GM12878 (cell line): ENCODE results near the gene MARCHF9.

Experiments
- BACH1 ChIP-seq: fragments of 450-650 bp; IDR thresholded peaks from 2 replicates; pipeline ENCODE4 v1.6.1; 2017; ENCODE audit warnings: mild to moderate bottlenecking, borderline replicate concordance
- CHD4 ChIP-seq: fragments of 200-600 bp; sonication (generic); IDR thresholded peaks from 2 replicates; pipeline ENCODE4 v1.6.1; 2016; ENCODE audit warnings: mild to moderate bottlenecking
- CTCF ChIP-seq, 3 experiments: IDR thresholded peaks in 2 of 3; conservative IDR thresholded peaks in 1 of 3; 2 replicates each; pipeline ENCODE4 v1.5.1; 2011; ENCODE audit warnings: low read depth in 3 of 3, low read length in 3 of 3, mild to moderate bottlenecking in 3 of 3, control low read depth in 2 of 3, moderate library complexity in 2 of 3, inconsistent platforms in 1 of 3, mixed read lengths in 1 of 3; ENCODE audit not compliant: control insufficient read depth in 2 of 3, insufficient read depth in 1 of 3; ENCODE audit errors: extremely low read depth in 1 of 3
- EGR1 ChIP-seq, 2 experiments: IDR thresholded peaks; 1 replicate in 1 of 2; 2 replicates in 1 of 2; pipeline ENCODE4 v1.6.1; 2011 to 2012; ENCODE audit warnings: low read depth in 2 of 2, low read length in 2 of 2, borderline replicate concordance in 1 of 2, mild to moderate bottlenecking in 1 of 2, moderate library complexity in 1 of 2
- ETV6 ChIP-seq, 2 experiments: fragments of 450-650 bp in 1 of 2; IDR thresholded peaks in 1 of 2; conservative IDR thresholded peaks in 1 of 2; 2 replicates each; pipeline ENCODE4 v1.6.1; 2014; ENCODE audit warnings: antibody characterized with exemption in 1 of 2, borderline replicate concordance in 1 of 2, low read depth in 1 of 2, mild to moderate bottlenecking in 1 of 2, moderate library complexity in 1 of 2
- HDAC2 ChIP-seq: fragments of 200-600 bp; sonication (generic); IDR thresholded peaks from 2 replicates; pipeline ENCODE4 v1.6.1; 2017
- MAX ChIP-seq: IDR thresholded peaks from 2 replicates; pipeline ENCODE4 v1.6.1; 2012; ENCODE audit warnings: low read depth, low read length, improper control_type of control experiment
- SP1 ChIP-seq: IDR thresholded peaks from one replicate; pipeline ENCODE4 v1.6.1; 2011; ENCODE audit warnings: low read depth, low read length
- SUZ12 ChIP-seq: fragments of 200-600 bp; sonication (generic); IDR thresholded peaks from one replicate; pipeline ENCODE4 v1.6.1; 2018; ENCODE audit warnings: antibody characterized with exemption, mild to moderate bottlenecking; ENCODE audit not compliant: unreplicated experiment
- TAF1 ChIP-seq: IDR thresholded peaks from 2 replicates; pipeline ENCODE4 v1.6.1; 2011; ENCODE audit warnings: mild to moderate bottlenecking, low read depth, low read length, borderline replicate concordance
- TARDBP ChIP-seq: IDR thresholded peaks from 2 replicates; pipeline ENCODE4 v1.6.1; 2016; ENCODE audit warnings: borderline replicate concordance
- TF ChIP-seq, protein P1 (sequence below): IDR thresholded peaks from 2 replicates; pipeline ENCODE4 v1.6.1; 2012; ENCODE audit warnings: low read depth, low read length, improper control_type of control experiment
- TF ChIP-seq, protein P2 (sequence below): fragments of 450-650 bp; conservative IDR thresholded peaks from 2 replicates; pipeline ENCODE4 v1.6.1; 2017; ENCODE audit warnings: mild to moderate bottlenecking, moderate library complexity
- TF ChIP-seq, protein P3 (sequence below): IDR thresholded peaks from 2 replicates; pipeline ENCODE4 v1.6.1; 2012; ENCODE audit warnings: mild to moderate bottlenecking, low read depth, low read length

DNA sequence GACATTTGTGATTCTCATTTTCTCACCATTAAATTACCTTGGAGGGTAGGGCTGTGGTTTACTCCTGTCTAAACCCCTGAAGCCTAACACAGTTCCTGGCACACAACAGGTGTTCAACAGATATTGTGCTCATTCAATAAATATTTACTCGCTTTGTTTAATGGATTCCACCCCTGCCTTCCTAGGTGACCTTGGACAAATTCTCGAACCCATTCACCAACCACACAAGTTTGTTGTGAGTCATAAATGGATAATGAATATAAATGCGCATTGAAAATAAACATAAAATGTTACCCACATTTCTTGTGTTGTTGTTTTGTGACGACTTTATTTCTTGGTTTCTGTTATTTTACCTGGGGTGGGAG lies 27.3 kb downstream of the MARCHF9 start:
- TF ChIP-seq CTCF (IDR thresholded peaks at IDR 0.05 in 2 of 3, conservative IDR thresholded peaks at IDR 0.05 in 1 of 3; ENCODE audit: control insufficient read depth in 2 of 3, extremely low read depth in 1 of 3, insufficient read depth in 1 of 3, low read depth in 3 of 3, low read length in 3 of 3) = no peak
- no peak for TF ChIP-seq SUZ12
- TF ChIP-seq HDAC2 = no peak
- no peak for TF ChIP-seq TAF1
- no peak for TF ChIP-seq SP1
- no peak for TF ChIP-seq TARDBP
- TF ChIP-seq, protein P1, sequence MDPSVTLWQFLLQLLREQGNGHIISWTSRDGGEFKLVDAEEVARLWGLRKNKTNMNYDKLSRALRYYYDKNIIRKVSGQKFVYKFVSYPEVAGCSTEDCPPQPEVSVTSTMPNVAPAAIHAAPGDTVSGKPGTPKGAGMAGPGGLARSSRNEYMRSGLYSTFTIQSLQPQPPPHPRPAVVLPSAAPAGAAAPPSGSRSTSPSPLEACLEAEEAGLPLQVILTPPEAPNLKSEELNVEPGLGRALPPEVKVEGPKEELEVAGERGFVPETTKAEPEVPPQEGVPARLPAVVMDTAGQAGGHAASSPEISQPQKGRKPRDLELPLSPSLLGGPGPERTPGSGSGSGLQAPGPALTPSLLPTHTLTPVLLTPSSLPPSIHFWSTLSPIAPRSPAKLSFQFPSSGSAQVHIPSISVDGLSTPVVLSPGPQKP = no peak
- no peak for TF ChIP-seq MAX
- TF ChIP-seq CHD4 = no peak
- no peak for TF ChIP-seq ETV6 (conservative IDR thresholded peaks at IDR 0.05 in 1 of 2, IDR thresholded peaks at IDR 0.05 in 1 of 2; ENCODE audit: borderline replicate concordance in 1 of 2, low read depth in 1 of 2)
- TF ChIP-seq, protein P2, sequence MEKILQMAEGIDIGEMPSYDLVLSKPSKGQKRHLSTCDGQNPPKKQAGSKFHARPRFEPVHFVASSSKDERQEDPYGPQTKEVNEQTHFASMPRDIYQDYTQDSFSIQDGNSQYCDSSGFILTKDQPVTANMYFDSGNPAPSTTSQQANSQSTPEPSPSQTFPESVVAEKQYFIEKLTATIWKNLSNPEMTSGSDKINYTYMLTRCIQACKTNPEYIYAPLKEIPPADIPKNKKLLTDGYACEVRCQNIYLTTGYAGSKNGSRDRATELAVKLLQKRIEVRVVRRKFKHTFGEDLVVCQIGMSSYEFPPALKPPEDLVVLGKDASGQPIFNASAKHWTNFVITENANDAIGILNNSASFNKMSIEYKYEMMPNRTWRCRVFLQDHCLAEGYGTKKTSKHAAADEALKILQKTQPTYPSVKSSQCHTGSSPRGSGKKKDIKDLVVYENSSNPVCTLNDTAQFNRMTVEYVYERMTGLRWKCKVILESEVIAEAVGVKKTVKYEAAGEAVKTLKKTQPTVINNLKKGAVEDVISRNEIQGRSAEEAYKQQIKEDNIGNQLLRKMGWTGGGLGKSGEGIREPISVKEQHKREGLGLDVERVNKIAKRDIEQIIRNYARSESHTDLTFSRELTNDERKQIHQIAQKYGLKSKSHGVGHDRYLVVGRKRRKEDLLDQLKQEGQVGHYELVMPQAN = no peak
- TF ChIP-seq, protein P3, sequence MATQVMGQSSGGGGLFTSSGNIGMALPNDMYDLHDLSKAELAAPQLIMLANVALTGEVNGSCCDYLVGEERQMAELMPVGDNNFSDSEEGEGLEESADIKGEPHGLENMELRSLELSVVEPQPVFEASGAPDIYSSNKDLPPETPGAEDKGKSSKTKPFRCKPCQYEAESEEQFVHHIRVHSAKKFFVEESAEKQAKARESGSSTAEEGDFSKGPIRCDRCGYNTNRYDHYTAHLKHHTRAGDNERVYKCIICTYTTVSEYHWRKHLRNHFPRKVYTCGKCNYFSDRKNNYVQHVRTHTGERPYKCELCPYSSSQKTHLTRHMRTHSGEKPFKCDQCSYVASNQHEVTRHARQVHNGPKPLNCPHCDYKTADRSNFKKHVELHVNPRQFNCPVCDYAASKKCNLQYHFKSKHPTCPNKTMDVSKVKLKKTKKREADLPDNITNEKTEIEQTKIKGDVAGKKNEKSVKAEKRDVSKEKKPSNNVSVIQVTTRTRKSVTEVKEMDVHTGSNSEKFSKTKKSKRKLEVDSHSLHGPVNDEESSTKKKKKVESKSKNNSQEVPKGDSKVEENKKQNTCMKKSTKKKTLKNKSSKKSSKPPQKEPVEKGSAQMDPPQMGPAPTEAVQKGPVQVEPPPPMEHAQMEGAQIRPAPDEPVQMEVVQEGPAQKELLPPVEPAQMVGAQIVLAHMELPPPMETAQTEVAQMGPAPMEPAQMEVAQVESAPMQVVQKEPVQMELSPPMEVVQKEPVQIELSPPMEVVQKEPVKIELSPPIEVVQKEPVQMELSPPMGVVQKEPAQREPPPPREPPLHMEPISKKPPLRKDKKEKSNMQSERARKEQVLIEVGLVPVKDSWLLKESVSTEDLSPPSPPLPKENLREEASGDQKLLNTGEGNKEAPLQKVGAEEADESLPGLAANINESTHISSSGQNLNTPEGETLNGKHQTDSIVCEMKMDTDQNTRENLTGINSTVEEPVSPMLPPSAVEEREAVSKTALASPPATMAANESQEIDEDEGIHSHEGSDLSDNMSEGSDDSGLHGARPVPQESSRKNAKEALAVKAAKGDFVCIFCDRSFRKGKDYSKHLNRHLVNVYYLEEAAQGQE = no peak
- TF ChIP-seq EGR1 (IDR thresholded peaks at IDR 0.05; ENCODE audit: borderline replicate concordance in 1 of 2, low read depth in 2 of 2, low read length in 2 of 2) = no peak
- TF ChIP-seq BACH1 = no peak
